Measurements from ENCODE around the gene LRP1.

The LRP1 gene

DNA sequence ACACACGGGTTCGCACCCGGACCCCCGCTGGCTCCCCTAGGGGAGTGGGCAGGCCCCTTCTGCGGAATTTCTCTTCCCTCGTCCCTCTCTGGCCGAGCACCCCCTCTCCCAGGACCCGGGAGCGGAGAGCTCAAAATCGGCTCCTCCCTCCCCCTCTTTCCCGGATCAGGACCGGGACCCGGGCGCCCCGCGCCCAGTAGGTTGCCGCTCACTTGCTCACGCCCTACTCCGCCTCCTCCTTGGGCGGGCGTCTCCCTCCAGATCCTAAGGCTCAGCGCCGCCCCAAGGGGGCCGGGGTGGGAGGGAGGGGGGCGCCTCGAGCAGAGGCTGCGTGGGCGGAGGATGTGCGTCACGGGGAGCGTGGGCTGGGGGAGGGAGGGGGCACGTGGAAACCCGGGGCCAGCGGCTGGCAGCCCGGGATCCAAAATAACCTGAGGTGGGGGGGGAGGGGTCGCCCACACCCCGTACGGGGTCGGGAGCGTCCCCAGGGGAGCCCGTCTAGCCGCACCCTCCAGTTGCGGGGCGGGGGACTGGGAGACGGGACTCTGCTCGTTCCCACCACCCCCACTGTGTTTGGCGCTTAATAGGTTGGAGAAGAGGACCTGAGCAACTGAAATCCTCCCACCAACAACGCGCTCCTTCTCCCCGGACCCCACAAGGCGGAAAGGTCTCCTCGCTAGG is 41.1 kb upstream of the LRP1 start:
- Histone ChIP-seq H3K9ac (ENCODE audit: low read length) (peak overlapping the region; percentile 89), H3K9me3 (replicated peaks; ENCODE audit: insufficient read depth, low read length) (no peaks in the 10 kb centered on the region), H3K79me2 (ENCODE audit: low read length) (no peaks in the 10 kb centered on the region), H3K27me3 (replicated peaks; ENCODE audit: insufficient read depth, low read length) (no peaks in the 10 kb centered on the region), H4K20me1 (ENCODE audit: insufficient read depth, low read length) (no peaks in the 10 kb centered on the region), H3K9me2 (replicated peaks; ENCODE audit: insufficient read depth, low read length) (no peaks in the 10 kb centered on the region), H3K27ac (ENCODE audit: low read length) (peak overlapping the region; percentile 88), H3K4me2 (ENCODE audit: low read depth, low read length) (peak overlapping the region; percentile 98), H2AFZ (ENCODE audit: low read length) (peak overlapping the region; percentile 86), H3K36me3 (replicated peaks; ENCODE audit: insufficient read depth, low read length) (no peaks in the 10 kb centered on the region), H3K4me1 (ENCODE audit: low read length) (peaks cover 6% of the 10 kb centered on the region; the same call in 1 of the 2 replicates), H3F3A (ENCODE audit: insufficient read depth, low read length) (peaks cover 19% of the 10 kb centered on the region), H3K4me3 (ENCODE audit: low read length) (peak overlapping the region; percentile 81)
- TF ChIP-seq, protein P1, sequence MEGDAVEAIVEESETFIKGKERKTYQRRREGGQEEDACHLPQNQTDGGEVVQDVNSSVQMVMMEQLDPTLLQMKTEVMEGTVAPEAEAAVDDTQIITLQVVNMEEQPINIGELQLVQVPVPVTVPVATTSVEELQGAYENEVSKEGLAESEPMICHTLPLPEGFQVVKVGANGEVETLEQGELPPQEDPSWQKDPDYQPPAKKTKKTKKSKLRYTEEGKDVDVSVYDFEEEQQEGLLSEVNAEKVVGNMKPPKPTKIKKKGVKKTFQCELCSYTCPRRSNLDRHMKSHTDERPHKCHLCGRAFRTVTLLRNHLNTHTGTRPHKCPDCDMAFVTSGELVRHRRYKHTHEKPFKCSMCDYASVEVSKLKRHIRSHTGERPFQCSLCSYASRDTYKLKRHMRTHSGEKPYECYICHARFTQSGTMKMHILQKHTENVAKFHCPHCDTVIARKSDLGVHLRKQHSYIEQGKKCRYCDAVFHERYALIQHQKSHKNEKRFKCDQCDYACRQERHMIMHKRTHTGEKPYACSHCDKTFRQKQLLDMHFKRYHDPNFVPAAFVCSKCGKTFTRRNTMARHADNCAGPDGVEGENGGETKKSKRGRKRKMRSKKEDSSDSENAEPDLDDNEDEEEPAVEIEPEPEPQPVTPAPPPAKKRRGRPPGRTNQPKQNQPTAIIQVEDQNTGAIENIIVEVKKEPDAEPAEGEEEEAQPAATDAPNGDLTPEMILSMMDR (IDR thresholded peaks at IDR 0.05; ENCODE audit: low read length) = no peak
- TF ChIP-seq EZH2phosphoT487 (IDR thresholded peaks at IDR 0.05; ENCODE audit: low read length) (no peak), EZH2 (optimal IDR thresholded peaks at IDR 0.05; ENCODE audit: low read depth, low read length) (no peak)
- DNase-seq = peak; percentile 59

DNA sequence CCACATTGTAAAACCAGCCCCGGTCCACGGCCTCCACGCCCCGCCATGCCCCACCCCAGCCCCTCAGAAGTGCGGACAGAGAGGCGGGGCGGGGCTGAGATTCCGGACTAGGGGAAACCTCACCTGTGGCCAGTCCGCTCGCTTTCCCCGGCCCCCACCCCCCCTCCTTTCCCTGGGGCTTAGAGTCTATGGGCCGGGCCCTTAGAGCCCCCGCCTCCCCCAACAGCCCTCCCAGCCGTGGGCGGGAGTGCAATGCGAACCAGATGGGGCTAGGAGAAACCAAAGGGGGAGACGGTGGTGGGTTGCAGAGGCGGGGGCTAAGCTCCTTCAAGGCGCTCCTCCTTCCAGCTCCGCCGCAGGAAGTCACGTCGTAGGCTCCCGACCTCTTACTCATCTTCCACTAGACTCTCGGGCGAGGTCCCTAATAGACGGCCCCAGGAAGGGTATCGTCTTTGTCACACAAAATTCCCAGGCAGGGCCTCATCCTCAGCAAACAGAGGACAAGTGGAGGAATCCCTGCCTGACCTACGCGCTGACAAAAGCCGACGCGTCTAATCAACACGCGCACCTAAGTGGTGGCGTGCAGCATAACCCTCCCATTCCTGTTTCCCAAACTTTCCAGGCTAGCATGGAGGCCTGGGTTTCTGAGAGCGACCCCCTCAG is 40.5 kb upstream of the LRP1 start:
- H3K27me3 ChIP-seq (replicated peaks; ENCODE audit: insufficient read depth, low read length) = no peaks in the 10 kb centered on the region
- peak overlapping the region; percentile 88 for H3K27ac ChIP-seq (ENCODE audit: low read length)
- no peaks in the 10 kb centered on the region for H4K20me1 ChIP-seq (ENCODE audit: insufficient read depth, low read length)
- peak overlapping the region; percentile 86 for H2AFZ ChIP-seq (ENCODE audit: low read length)
- no peaks in the 10 kb centered on the region for H3K79me2 ChIP-seq (ENCODE audit: low read length)
- TF ChIP-seq EZH2phosphoT487 (IDR thresholded peaks at IDR 0.05; ENCODE audit: low read length) = no peak
- peak overlapping the region; percentile 77 for H3K9ac ChIP-seq (ENCODE audit: low read length)
- H3K4me1 ChIP-seq (ENCODE audit: low read length) = peaks cover 6% of the 10 kb centered on the region; the same call in 1 of the 2 replicates
- peaks cover 19% of the 10 kb centered on the region for H3F3A ChIP-seq (ENCODE audit: insufficient read depth, low read length)
- H3K9me2 ChIP-seq (replicated peaks; ENCODE audit: insufficient read depth, low read length) = no peaks in the 10 kb centered on the region
- peak; percentile 80 for DNase-seq
- peak overlapping the region; percentile 81 for H3K4me3 ChIP-seq (ENCODE audit: low read length)
- H3K9me3 ChIP-seq (replicated peaks; ENCODE audit: insufficient read depth, low read length) = no peaks in the 10 kb centered on the region
- H3K36me3 ChIP-seq (replicated peaks; ENCODE audit: insufficient read depth, low read length) = no peaks in the 10 kb centered on the region
- H3K4me2 ChIP-seq (ENCODE audit: low read depth, low read length) = peak overlapping the region; percentile 98

DNA sequence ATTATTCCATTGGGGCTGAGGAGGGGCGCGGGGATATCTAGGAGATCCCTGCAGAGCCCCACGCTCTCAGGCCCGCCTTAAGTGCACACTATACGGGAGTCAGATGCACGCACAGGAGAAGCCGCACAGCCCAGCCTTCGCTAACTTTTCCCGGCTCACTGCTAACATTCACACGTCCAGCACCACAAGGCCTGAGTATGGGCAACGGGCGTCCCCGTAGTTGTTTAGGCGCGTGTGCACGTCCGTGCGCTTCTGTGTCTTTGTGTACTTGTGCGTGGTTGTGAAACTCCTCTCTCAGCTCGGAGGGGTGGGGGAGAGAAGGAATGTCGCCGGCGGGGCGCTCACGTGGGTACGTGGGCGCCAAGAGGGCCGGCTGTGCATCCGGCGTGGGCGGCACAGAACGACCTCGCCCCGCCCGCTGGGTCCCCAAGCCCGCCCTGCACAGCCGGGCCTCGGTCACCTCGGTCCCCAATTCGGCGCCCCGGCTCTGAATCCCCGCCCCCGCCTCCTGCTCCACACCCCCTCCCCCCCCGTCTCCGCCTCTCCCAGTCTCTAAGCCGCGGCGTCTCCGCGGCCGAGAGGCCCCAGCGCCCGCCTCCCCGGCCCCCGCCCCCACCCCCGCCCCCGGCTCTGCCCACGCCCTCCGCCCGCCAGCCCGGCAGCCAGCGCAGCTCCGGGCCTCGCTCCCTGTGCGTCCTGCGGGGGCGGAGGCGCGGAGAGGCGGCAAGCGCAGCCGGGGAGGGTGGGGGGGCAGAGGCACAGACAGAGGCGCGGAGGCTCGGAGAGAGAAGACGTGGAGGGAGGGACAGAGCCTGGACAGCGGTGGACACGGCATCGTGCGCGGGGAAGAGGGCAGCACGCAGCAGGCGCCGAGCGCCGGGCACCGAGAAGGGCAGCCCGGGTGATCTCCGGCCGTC is 39.7 kb upstream of the LRP1 start, which contains the start of gene NAB2:
NAB2 (plus strand) TSS at position 761 of the 917 bp plus-strand sequence. CDS start 158 bp downstream, outside the sequence.
- Histone ChIP-seq H3K9me2 (replicated peaks; ENCODE audit: insufficient read depth, low read length) (no peaks in the 10 kb centered on the region), H2AFZ (ENCODE audit: low read length) (peak within 1 kb of the TSS; percentile 86)

More for the DNA sequence above, 39.7 kb upstream of the LRP1 start, which contains the start of gene NAB2:
- Histone ChIP-seq H3K27me3 (replicated peaks; ENCODE audit: insufficient read depth, low read length) (no peaks in the 10 kb centered on the region), H3K9ac (ENCODE audit: low read length) (peak within 1 kb of the TSS; percentile 77), H3F3A (ENCODE audit: insufficient read depth, low read length) (peaks cover 19% of the 10 kb centered on the region), H3K79me2 (ENCODE audit: low read length) (no peaks in the 10 kb centered on the region), H3K9me3 (replicated peaks; ENCODE audit: insufficient read depth, low read length) (no peaks in the 10 kb centered on the region), H4K20me1 (ENCODE audit: insufficient read depth, low read length) (no peaks in the 10 kb centered on the region), H3K4me3 (ENCODE audit: low read length) (peak within 1 kb of the TSS; percentile 81), H3K36me3 (replicated peaks; ENCODE audit: insufficient read depth, low read length) (no peaks in the 10 kb centered on the region), H3K4me2 (ENCODE audit: low read depth, low read length) (peak within 1 kb of the TSS; percentile 98), H3K27ac (ENCODE audit: low read length) (peak within 1 kb of the TSS; percentile 88), H3K4me1 (ENCODE audit: low read length) (peaks cover 6% of the 10 kb centered on the region; the same call in 1 of the 2 replicates)
- TF ChIP-seq EZH2 (optimal IDR thresholded peaks at IDR 0.05; ENCODE audit: low read depth, low read length) (no peak), EZH2phosphoT487 (IDR thresholded peaks at IDR 0.05; ENCODE audit: low read length) (no peak)
- TF ChIP-seq, protein P1 (IDR thresholded peaks at IDR 0.05; ENCODE audit: low read length) = no peak
- DNase-seq = peak; percentile 95

Measured in MM.1S (cell line).